ENCODE data around the gene PGM2. TPM values are rescaled to one million over a fixed set of nuclear protein-coding genes. Genes with fewer than 3 reads are reported as not detected.

PGM2 gene
- polyA plus RNA-seq, 1 donor from 2014 or later, result 9.3 TPM

- H3K9me3 ChIP-seq (ENCODE audit: low read length), result no peaks in the 10 kb centered on the region
- H3K36me3 ChIP-seq (ENCODE audit: insufficient read depth, low read length), result no peaks in the 10 kb centered on the region
- no peaks in the 10 kb centered on the region for H3K27me3 ChIP-seq (ENCODE audit: insufficient read depth, low read depth, low read length)
- H3K4me2 ChIP-seq (ENCODE audit: low read length), result no peak overlapping the region
- TF ChIP-seq REST (IDR thresholded peaks at IDR 0.05; ENCODE audit: borderline replicate concordance) (no peak), TAF1 (IDR thresholded peaks at IDR 0.05; ENCODE audit: low read depth) (no peak), SMC3 (conservative IDR thresholded peaks at IDR 0.05; ENCODE audit: poor library complexity) (no peak), MXI1 (conservative IDR thresholded peaks at IDR 0.05; ENCODE audit: poor library complexity, severe bottlenecking) (no peak), CTCF (IDR thresholded peaks at IDR 0.05; ENCODE audit: poor library complexity, severe bottlenecking) (no peak), EP300 (conservative IDR thresholded peaks at IDR 0.05; ENCODE audit: poor library complexity, severe bottlenecking) (no peak), RAD21 (conservative IDR thresholded peaks at IDR 0.05) (no peak), POLR2AphosphoS5 (IDR thresholded peaks at IDR 0.05) (no peak), EZH2 (IDR thresholded peaks at IDR 0.05; ENCODE audit: borderline replicate concordance, insufficient read depth, low read length, poor library complexity, severe bottlenecking) (no peak)
- H4K20me1 ChIP-seq (ENCODE audit: insufficient read depth), result no peaks in the 10 kb centered on the region
- H3K79me2 ChIP-seq (replicated peaks; ENCODE audit: insufficient read depth, low read length), result no peaks in the 10 kb centered on the region
- H2AFZ ChIP-seq (ENCODE audit: low read depth, low read length), result no peak overlapping the region
- no peaks in the 10 kb centered on the region for H3K9me2 ChIP-seq (ENCODE audit: insufficient read depth, low read length)
- H3K4me3 ChIP-seq (ENCODE audit: low read length), result no peak overlapping the region
- H3K27ac ChIP-seq (ENCODE audit: low read length), result no peak overlapping the region
- H3F3A ChIP-seq (ENCODE audit: insufficient read depth, low read length, poor library complexity, severe bottlenecking), result no peaks in the 10 kb centered on the region
- no peak overlapping the region for H3K9ac ChIP-seq (ENCODE audit: low read length)
Measured at GRCh38 chr4:37798616-37799015, 27.9 kb upstream of the PGM2 start.

DNA sequence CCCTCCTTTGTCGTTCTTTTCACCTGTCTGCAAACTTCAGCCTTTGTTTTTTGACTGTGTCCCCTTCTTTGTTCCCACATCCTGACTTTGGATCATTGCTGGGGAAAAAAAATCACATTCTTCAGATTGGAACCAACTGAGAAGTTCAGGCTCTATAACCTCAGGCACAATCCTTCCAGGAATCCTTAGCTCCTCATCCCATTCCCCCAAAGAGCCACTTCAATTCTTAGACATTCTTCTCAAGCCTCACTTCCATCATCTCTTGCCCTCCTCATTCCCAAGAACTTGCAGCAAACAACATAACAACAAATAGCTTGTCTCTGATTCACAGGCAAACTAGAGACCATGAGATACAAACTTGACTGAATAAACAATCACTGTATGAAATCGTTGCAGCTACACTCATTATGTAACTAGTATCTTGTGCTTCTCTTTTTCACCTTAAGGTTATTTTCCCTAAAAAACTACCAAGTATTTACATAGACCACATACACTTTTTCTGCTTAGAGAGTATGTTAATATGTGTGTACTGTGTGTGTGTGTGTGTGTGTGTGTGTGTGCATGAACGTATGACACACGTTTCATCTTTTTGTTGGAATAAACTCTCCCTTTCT, 26.4 kb upstream of the PGM2 start:
- Histone ChIP-seq H3K9me2 (ENCODE audit: insufficient read depth, low read length) (no peaks in the 10 kb centered on the region), H3K4me2 (ENCODE audit: low read length) (no peak overlapping the region), H3F3A (ENCODE audit: insufficient read depth, low read length, poor library complexity, severe bottlenecking) (no peaks in the 10 kb centered on the region), H3K27ac (ENCODE audit: low read length) (no peak overlapping the region), H3K27me3 (ENCODE audit: insufficient read depth, low read depth, low read length) (no peaks in the 10 kb centered on the region), H4K20me1 (ENCODE audit: insufficient read depth) (no peaks in the 10 kb centered on the region), H3K79me2 (replicated peaks; ENCODE audit: insufficient read depth, low read length) (no peaks in the 10 kb centered on the region), H2AFZ (ENCODE audit: low read depth, low read length) (no peak overlapping the region), H3K4me3 (ENCODE audit: low read length) (no peak overlapping the region), H3K9me3 (ENCODE audit: low read length) (no peaks in the 10 kb centered on the region), H3K36me3 (ENCODE audit: insufficient read depth, low read length) (no peaks in the 10 kb centered on the region), H3K9ac (ENCODE audit: low read length) (no peak overlapping the region)
- TF ChIP-seq MXI1 (conservative IDR thresholded peaks at IDR 0.05; ENCODE audit: poor library complexity, severe bottlenecking) (no peak), SMC3 (conservative IDR thresholded peaks at IDR 0.05; ENCODE audit: poor library complexity) (no peak), REST (IDR thresholded peaks at IDR 0.05; ENCODE audit: borderline replicate concordance) (no peak), POLR2AphosphoS5 (IDR thresholded peaks at IDR 0.05) (no peak), CTCF (IDR thresholded peaks at IDR 0.05; ENCODE audit: poor library complexity, severe bottlenecking) (no peak), RAD21 (conservative IDR thresholded peaks at IDR 0.05) (no peak), EP300 (conservative IDR thresholded peaks at IDR 0.05; ENCODE audit: poor library complexity, severe bottlenecking) (no peak), TAF1 (IDR thresholded peaks at IDR 0.05; ENCODE audit: low read depth) (no peak), EZH2 (IDR thresholded peaks at IDR 0.05; ENCODE audit: borderline replicate concordance, insufficient read depth, low read length, poor library complexity, severe bottlenecking) (no peak)
